Hematopoietic multipotent progenitor cell treated with erythropoietin and hydrocortisone succinate and interleukin-3 and kit ligand, for 4 days (in vitro differentiated cells): ENCODE results near the gene GBGT1.
A peak's percentile ranks its signal among the peaks of the same experiment; 100 is the strongest.
"Not testable (repeated sequence)": the region's sequence is repeated elsewhere in the genome, so short reads cannot be mapped to it uniquely, and the experiment has no call there.

Experiments used
- DNase-seq: peaks from one replicate; pipeline ENCODE4 v3.0.0-alpha.2; 2015

GBGT1 gene

DNA sequence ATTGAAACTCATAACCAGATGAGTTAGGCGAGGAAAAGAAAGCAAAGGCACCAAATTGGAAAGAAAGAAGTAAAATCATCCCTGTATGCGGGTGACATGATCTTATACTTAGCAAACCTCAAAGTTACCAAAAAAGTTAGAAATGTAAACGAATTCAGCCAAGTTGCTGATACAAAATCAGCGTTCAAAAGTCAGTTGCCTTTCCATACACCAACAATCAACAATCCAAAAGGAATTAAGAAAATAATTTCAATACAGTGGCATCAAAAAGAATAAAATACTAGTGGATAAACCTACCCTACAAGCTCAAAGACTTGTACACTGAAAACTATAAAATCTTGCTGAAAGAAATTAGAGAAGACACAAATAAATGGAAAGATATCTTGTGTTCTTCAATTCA is 30.9 kb upstream of the GBGT1 start:
- no peak for DNase-seq

DNA sequence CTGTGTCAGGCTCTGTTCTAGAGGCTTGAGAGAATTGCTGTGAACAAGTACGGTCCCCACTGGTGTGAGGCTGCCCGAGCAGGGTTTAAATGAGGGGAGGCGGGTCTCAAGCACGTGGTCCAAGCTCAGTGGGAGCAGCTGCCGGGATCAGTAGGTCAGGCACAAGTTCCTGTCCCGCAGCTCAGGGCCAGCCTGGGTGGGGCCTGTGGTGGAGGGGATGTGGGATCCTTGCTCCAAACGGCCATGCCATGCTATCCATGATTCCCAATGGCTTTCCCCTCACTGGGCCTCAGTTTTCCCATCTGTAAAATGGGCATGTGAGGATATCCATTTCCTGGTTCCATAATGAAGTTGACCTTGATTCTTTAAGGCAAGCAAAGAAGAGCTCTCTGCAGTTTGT is 28.3 kb upstream of the GBGT1 start:
- DNase-seq, result no peak

DNA sequence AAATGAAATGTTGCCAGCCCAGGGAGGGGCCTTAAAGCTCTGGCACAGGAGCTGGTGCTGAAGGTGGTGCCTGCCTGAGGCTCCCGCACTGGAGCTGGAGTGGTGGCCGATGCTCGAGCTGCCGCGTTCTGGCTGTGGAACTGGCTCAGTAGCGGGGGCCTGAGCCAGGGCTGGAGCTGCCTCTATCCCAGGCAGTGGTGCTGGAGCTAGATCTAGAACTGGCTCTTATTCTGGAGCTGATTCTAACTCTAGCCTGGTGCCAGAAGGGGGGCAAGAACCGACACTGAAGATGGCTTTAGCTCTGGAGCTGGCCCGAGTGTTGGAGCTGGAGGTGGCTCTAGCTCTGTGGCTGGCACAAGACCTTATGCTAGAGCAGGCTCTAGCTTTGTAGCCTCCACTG is 26.1 kb upstream of the GBGT1 start:
- no peak for DNase-seq

DNA sequence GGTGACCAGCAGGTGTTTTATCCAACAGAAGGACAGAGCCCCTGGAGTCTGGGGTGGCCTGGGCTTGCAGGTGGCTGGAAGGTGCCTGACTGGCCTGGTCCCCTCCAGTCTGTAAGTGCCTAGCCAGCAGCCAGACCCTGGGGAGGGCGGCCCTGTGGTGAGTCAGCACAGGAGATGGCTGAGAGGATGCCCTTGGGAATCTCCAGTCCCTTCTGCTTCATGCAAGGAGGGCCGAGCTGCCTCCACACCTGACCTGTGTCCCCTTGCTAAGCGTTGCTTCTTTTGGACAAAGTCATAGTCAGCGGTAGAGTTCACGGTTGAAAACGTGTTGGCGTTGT is 25.1 kb upstream of the GBGT1 start:
- DNase-seq, result no peak

DNA sequence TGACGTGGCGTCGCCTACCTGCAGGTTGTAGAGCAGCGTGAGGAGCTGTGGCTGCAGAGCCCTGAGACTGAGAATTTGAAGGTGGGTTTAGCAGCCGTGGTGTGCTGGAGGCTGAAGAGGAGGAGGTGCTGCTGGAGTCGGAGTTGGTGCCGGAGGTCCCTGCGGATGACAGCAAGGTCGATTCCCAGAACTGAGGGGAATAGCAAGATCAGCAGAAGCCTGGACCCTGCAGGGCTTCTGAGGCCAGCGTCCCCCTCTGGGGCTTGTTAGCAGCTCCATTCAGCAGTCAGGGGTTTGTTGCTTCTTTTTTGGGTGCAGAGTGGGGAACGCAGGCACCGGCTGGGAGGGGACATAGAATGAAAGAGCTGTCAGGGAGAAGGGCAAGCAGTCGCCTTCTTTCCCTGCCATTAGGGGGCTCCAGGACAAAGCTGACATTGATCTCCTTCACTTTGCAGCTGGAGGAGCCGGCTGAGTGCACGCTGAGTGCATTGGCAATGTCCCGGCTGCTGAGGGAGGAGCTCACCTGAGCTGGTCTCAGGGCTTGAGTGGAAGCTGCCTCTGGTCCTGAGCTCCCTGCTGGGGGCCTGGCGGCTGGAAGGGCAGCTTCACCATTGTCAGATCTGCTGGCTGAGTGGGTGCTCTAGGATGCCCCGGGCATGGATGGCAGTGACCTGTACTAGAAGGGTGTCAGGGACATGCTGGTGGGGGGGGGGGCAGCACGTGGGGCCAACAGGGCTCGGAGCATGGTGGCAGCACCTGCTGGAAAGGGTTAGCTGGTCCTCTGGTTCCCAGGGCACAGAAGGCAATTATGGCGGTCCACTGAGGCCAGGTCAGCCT is 24.5 kb upstream of the GBGT1 start:
- peak; percentile 74 for DNase-seq

DNA sequence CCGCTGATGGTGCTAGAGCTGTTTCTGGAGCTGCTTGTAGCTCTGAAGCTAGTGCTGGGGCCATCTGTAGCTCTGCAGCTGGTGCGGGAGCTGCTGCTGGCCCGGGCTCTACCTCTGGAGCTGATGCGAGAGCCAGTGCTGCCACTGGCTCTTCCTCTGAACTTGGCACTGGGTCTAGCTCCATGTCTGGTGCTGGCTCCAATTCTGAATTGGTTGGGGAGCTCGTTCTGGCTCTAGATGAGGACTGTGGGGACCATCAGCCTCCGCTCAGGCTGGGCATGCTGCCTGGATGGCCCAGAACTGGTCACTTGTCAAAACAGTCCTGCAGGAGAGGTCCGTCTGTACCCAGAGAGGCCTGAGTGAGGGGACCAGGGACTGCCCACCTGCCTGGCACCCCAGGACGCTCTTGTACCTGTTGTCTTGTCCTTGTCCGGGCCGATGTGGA is 23.9 kb upstream of the GBGT1 start:
- DNase-seq, result no peak

DNA sequence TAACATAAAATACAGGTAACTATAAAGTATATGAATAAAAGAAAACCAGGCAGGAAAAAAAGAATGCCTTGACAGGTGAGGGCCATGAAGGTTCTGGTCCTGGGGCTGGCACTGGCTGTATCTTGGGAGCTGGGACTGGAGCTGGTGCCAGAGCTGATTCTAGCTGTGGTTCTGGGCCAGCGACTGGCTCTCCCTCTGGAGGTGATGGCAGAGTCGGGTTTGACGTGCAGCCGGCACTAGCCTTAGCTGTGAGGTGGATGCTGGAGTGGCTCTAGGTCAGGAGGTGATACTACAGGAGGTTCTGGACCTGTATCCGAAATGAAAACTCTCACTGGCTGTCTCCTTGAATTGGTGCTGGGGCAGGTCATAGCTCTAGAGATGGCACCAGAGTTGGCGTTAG is 23.0 kb upstream of the GBGT1 start:
- DNase-seq, result no peak

DNA sequence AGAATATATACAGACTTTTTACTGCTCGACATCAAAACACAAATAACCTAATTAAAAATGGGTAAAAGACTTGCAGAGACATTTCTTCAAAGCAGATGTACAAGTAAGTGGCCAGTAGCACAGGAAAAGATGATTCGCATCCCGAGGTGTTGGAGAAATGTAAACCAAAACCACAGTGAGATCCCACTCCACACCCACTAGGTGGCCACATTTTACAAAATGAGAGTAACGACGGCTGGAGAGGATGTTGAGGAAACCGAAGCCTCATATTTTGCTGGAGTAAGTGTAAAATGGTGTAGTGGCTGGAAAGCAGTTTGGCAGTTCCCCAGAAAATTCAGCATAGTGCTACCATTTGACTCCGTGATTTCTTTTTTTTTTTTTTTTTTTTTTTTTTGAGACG is 21.3 kb upstream of the GBGT1 start:
- DNase-seq, result peak; percentile 93

DNA sequence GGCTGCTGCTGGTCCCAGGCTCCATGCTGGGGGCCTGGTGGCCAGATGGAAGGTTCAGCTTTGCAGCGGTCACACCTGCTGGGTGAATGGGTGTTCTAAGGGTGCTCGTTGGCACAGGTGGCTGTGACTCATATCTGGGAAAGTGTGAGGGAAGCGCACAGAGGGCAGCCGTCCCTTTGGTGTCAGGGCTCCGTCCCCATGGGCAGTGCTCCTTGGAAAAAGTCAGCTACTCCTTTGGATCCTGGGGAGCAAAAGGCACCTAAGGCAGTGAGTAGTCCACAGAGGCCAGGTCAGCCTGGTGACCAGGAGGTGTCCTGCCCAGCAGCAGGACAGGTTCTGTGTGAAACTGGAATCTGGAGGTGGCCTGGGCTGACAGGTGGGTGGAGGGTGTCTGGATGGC is 18.4 kb upstream of the GBGT1 start:
- DNase-seq, result no peak

DNA sequence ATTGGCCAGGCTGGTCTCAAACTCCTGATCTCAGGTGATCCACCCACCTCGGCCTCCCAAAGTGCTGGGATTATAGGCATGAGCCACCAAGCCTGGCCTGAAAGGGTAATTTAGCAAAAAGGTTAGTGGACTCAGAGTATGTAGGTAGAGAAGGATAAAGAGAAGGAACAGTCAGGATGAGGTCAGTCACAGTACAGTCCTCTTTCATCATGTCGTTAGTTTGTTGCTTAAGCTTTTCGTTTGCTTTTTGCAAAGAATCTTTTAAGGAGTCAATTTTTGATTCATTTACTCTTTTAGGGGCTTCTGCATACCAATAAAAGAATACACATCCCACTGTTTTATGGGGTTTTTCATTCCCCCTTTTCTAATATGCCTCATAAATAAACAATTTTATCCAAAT is 17.8 kb upstream of the GBGT1 start:
- DNase-seq, result no peak

DNA sequence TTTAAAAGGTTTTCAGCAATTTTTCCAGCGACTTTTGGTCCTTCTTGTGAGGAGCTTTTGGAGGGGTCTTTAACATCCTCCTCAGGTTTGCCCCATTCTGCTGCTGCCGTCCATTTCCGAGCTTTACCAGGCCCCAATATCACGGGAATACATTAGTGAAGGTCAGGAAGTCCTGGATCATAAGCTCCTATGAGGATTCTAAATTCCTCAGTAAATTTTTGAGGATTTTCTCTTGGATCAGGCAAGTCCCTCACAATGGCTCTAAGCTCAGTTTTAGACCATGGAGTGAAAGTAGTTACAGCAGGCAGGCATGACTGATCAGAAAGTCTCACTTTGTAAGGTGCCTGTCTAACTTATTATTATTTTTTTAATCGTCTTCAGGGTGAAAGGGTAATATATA is 17.2 kb upstream of the GBGT1 start:
- DNase-seq, result no peak

DNA sequence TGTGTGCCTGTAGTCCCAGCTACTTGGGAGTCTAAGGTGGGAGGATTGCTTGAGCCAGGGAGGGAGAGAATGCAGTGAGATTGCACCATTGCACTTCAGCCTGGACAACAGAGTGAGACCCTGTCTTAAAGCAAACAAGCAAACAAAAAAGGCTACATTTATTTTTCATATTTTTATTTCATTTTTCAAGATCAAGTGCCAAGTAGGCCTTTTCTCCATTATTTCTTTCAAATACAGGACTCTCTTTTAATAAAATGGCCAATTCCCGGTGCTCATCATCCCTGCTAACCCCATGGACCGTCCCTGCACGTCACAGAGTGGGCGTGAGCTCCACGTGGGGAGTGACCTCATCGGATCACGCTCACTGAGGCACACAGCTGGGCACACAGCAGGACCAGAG is 9.3 kb upstream of the GBGT1 start:
- no peak for DNase-seq

DNA sequence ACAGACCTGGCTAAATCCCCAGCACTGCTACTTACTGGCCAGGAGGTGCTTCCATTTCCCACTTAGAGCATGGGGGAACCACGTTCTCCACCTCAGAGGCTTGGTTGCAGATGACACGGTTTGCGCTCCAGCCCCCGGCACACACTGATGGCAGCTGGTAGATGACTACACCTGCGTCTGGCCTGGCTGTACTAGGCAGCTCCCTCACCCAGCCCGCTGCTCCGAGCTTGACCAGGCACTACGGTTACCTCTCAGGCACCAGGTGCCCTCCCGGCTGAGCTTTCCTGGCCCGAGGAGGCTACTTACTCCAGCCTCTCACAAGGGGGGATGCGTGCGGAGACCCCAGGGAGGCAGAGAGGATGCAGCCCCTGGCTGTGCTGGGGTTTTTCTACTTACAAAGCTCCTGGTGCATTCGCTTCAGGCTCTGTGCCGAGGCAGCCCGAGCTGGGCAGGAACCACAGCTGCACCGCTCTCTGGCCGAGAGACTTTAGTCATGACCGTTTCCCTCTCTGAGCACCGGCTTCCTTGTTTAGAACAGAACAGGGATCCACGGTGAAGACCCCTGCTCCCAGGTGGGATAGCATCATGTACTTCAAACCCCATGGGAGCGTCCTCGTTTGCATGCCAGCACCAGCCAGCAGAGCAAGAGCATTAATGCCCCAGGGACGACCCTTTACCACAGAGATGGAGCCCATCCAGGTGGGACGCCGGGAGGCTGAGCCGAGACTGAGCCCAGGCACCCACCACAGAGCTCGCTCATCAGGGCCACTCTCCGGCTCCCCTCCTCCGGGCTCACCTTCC is 7.6 kb upstream of the GBGT1 start:
- DNase-seq, result no peak

DNA sequence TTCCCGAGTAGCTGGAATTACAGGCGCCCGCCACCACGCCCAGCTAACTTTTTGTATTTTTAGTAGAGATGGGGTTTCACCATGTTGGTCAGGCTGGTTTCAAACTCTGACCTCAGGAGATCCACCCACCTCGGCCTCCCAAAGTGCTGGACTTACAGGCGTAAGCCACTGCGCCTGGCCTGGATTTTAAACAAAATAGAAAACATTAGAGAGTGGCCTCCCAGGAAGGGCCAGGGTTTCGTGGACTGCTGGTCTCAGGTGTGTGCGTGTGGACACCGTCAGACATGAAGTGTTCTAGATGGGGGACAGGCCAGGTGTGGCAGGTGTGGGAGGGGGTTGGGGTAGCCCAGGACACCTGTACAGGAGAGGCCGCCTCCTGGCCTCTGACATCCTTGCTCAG is 7.0 kb upstream of the GBGT1 start:
- DNase-seq, result no peak

DNA sequence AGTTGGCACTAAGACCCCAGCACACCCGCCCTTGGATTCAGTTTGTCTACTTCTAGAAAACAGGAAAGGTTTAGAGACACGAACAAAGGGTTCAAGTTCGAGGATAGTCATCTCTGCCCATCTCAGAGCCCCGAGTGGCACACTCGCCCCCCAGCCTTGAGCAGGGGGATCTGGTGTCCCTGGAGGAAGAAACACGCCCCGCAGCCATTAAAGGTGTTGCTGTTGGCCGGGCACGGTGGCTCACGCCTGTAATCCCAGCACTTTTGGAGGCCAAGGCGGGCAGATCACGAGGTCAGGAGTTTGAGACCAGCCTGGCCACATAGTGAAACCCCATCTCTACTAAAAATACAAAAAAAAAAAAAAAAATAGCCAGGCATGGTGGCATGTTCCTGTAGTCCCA is 6.0 kb upstream of the GBGT1 start:
- not testable (repeated sequence) for DNase-seq

DNA sequence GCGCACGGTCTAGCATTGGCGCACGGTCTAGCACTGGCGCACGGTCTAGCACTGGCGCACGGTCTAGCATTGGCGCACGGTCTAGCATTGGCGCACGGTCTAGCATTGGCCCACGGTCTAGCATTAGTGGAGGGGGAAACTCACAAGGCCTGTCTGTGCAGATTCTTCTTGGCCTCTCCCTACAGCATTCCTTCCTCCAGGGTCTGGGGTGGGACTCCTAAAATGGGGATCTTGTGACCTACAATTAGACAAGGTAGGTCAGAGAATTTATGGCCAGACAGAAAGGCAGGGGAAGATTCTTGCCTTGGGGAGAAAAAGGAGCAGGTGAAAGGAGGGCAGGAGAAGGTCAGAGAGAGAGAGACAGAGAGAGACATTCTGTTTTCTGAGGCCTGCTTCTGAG is 5.4 kb upstream of the GBGT1 start:
- DNase-seq, result no peak

DNA sequence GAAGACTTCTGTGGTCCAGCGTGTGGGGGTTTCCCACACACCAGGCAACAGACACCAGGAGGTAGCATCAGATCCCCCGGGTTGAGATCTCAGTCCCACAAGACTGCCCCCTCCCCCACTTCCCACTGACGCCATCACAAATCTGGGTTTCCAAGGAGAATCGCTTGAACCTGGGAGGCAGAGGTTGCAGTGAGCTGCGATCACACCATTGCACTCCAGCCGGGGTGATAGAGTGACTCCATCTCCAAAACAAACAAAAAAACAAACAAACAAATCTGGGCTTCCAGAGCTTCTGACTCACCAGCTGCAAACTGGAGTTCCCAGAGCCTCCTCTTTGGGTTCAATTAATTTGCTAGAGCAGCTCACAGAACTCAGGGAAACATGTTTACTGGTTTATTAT is 4.7 kb upstream of the GBGT1 start:
- DNase-seq, result no peak

DNA sequence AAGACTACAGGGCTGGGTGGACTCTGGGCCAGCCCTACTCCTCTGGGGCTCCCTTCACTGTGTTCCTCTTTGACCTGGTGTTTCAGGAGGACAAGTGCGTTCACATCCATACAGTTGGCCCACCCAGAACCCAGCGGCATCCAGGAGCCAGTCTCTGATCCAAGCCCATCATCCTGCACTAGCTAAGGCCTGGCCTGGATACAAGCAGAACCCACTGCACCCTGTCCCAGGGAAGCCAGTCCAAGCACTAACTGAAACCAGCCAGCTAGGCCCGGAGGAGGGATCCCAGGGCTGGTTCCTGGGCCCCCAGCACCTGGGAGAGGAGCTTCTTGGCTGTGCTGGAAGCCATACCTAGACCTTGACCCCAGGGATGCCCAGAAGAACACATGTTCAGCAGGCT is 4.1 kb upstream of the GBGT1 start:
- DNase-seq, result no peak

DNA sequence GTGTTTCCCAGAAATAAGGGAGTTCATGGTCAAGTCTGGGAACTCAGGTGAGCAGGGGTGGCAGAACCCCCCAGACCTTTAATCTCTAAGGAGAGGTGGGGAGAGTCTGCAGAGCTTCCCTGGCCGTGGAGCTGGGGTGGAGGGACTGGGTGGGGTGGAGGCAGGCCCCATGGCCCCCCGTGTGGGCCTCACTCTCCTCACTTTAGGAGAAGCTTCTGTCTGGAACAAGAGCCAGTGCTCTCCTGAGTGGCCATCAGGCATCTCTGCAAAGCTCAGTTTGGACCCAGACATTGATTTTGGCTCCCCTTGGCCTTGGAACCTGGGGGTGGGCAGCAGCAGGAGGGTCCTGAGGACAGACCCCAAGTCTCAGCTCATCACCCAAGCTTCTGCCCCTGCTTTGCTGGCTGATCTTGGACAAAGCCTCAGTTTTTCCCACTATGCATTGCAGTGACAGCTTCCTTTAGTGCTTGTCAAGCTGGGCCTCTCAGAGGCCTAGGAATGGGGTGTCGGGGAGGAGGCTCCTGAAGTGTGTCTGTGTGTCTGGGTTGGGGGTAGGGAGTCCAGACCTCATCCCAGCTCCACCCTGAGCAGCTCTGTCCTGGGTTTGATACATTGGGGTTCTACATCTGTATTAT is 3.5 kb upstream of the GBGT1 start:
- DNase-seq, result no peak

DNA sequence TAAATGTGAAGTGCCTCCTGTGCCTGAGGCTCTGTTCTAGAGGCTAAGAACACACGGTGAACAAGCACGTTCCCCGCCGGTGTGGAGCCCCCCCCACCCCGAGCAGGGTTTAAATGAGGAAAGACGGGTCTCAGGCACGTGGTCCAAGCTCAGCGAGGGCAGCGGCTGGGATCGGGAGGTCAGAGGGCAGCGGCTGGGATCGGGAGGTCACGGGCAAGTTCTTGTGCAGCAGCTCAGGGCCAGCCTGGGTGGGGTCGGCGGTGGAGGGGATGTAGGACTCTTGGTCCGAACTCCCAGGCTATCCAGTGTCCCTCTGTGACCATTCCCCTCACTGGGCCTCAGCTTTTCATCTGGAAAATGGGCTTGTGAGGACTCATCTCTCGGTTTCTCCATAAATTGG is 2.7 kb upstream of the GBGT1 start:
- no peak for DNase-seq

DNA sequence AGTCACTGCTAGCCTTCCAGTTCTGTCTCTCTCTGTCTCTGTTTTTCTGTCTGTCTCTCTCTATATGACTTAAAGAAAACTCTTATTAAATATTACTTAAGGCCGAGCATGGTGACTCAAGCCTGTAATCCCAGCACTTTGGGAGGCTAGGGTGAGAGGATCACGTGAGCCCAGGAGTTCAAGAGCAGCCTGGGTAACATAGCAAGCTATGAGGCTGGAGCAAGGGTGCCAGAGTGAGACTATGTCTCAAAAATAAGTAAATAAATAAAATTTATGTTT is 1.7 kb upstream of the GBGT1 start:
- no peak for DNase-seq

DNA sequence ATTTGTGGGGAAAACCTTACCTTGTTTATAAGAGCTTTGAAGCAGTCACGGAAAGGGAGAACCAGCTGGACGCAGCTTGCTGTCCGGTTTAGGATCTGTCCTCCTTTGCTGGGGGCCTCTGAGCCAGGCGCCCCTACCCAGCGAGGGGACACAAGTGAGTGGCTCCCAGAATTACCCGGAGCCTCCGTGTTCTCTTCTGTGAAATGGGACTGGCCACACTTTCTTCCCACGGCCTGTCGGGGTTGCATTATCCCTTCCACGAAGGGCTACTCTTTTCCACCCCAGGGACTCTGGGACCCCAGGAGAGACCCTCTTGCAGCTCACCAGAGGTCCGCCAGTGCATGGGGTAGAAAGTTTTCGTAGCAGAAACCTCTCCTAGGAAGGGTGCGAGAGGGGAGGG is 477 bp upstream of the GBGT1 start:
- DNase-seq, result no peak

DNA sequence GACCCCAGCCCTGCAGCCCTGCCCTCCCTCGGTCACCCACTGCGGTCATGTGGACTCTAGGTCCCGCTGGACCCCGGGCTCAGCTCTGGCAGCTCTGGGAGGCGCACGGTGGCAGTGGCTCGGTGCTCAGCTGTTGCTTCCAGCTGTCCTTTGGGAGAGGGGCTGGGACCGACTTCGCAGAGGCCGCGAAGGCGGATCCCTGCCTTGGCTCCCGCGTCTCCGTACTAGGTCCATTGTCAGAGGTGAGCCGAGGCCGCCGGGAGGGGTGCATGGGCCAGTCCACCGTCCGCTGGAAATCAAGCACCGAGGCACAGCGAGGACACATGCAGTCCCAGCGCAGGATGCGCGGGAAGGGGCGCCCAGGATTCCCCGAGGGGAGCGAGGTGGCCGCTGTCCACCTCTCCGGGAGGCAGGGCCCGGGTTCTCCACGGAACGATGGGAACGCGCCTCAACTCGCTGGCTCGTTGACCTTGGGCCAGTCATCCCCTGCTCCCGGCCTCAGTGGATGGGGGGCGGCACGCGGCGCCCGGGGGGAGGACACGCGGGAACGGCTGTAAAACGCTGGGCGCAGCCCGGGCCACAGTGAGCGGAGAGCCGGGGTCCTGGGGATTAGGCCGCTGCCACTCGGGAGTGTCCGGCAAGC is 732 bp downstream of the GBGT1 start:
- DNase-seq, result no peak

DNA sequence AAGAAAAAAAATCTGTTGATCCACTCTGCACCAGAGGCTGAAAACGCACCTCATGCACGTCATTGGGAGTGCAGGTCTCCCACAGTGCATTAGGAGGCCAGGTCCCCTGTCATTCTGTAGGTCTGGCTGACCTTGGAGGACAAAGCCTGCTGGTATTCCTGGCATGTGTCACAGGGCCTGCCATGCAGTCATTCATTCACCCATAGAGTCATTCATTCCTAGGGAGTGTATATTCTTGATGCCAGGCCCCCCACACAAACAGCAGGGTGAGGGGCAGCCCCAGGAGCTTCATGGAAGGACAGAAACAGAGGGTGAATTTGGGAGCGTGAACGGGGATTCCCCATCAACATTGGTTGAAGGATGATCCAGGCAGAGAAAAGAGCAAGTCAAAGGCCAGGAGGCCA is 2.2 kb downstream of the GBGT1 start:
- no peak for DNase-seq
